HG02798 (cell line): ENCODE measurements around the gene HERC2.

ENCODE experiments used
- ATAC-seq: cut with Tn5 transposase; IDR thresholded peaks from one replicate; pipeline ENCODE4 v1.9.1; 2021; ENCODE audit warnings: mild to moderate bottlenecking; ENCODE audit not compliant: unreplicated experiment, poor library complexity

Gene HERC2

DNA sequence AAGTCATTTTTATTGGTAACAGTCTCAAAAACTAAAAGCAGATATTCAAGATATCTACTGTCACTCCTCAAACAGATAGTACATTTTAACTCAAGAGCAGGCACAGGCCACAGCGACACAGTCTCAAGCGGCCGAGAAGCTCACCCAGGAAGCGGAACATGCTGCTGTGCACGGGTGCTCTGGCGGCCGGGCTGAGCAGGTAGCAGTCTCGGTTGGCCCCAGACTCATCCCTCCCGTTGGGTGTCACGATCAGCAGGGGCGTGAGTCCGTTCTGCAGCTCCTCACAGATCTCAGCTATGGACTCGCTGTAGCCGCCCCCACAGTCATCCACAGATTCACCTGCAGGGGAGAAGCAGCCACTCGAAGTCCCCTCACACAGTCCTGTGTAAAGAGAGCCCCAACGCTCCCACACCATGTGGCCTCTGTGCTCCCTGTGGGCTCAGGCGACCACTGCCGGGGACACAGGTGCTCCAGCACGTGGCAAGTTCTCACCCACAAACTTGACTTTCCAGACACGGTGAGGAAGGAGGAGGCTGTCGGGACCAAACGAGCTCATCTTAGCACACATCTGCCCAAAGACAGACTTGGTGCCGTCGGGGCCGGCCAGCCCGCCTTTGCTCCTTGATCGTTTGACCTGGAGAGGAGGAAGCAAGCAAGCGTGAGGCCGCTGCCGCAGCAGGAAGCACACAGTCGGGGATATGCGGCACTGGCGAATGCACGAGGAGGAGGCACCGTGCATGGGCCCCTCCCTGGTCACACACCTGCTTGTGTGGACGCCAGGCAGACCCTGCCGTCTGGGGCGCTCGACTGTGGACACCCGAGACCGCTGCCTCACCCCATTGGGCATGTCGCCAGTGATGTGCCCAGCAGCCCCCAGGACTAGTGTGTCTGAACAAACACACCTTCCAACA, 205.2 kb downstream of the HERC2 start:
- ATAC-seq: no peak

DNA sequence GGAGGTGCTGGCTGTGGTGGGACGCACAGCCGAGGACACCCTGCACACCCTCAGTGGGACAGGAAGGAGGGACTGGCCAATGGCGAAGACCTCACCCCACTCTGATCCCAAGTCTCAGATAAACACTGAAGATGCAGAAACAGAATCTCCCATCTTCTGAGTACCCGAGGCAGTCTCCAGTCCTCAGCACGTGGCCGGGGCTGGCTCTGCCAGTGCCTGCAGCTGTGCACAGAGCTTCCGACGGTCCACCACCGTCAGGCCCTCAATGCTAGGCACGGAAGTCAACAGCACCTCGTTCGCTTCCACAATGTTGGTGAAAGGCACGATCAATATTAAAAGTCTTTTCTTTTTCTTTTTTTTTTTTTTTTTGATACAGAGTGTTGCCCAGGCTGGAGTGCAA, 206.1 kb downstream of the HERC2 start:
- ATAC-seq: no peak

DNA sequence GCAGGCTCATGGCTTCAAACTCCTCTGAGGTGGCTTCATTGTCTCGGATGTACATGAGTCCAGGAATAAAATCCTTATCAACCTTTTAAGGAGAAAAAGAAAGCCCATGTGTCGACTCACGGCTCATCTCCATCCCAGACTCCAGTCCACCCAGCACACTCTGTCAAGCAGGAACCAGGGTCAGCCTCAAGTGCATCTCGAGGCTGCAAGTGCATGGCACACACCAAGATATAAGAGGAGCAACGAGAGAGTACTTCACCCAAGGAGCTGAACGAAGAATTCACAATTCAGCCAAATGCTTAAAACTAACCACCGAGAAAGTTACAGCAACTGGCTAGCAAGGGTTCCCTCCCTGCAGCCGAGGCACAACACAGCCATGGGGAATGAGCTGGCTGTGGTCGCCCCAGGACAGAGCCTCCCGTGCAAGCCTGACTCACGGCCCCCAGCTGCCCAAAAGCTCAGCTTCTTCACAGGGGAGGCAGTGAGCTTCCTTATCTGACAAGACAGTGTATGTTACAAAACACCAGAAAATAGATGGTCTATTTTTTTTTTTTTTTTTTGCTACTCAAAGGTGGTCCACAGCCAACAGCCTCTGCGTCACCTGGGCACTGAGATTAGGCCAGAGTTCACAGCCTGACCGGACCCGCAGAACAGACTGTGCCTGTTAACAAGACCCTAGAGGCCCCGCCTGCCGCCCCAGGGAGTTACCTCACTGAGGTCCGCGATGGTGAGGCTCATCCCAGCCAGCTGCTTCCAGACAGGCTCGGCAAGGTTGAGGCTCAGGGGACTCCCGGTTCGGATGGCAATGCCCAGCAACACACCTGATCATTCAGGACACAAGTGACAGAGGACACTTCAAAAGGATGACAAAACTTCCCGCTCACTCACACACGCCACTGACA, 207.0 kb downstream of the HERC2 start:
- ATAC-seq: no peak

DNA sequence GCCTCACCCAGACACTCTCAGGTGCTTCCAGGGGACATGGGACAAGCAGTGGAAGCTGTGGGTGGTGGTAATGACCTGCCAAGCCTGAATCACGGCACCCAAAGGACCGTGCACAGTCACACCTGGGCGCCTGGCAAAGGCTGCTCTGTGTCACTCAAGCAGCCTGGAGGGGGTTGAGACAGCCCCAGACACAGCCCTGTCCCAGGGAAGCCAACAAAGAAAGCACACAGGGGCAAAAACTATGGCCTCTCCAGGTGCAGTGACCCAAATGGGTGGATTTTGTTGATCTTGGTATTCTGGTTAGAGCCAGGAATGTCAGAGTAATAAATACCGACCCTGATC, 207.9 kb downstream of the HERC2 start:
- ATAC-seq: no peak

DNA sequence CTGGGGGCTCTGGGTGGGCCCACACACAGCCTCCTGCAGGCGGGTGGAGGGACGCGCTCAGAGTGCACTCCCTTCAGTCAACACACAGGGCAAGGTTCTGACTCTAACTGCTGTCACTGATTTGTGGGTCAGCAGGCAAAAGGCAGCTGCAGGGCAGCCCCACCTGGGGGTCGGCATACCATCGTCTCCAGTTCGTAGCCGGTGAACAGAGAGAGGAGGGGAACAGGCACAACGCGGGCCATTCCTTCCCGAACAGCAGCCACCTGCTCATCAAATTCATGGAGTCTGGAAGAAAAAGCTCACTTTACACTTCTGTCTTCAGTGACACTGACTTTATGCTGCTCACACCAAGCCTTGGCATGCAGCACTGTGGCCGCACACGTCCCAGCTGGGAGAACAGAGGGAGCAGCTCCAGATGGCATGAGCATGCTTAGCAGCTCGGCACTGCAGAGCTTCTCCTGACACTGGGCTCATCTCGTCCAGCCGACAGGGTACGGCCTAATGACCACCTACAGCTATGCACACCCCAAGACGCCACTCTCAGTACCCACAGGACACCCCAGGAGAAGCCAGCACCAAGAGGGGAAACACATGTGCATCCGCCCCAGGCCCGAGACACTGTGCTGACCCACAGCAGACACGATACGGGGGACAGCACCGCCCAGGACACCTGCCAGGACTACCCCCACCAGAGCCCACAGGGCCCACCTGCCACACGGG, 208.4 kb downstream of the HERC2 start:
- no peak for ATAC-seq

DNA sequence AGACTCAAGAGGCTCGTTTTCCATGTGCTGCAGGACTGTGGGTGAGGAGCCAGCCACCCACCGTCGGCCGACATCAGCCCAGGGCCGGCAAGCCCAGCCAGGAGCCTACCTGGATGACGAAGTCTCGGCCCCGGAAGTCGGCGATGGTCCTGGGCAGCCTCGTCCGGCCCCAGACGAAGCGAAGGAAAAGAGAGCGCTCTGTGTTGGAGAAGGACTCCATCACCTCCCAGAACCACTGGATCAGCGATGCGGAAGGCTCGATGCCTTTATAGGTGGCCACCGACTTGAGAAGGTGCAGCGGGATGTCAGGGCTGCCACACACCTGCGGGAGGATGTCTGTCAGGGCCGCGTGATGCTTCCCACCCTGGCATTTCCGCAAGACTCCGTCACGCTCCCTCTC, 209.0 kb downstream of the HERC2 start:
- no peak for ATAC-seq

DNA sequence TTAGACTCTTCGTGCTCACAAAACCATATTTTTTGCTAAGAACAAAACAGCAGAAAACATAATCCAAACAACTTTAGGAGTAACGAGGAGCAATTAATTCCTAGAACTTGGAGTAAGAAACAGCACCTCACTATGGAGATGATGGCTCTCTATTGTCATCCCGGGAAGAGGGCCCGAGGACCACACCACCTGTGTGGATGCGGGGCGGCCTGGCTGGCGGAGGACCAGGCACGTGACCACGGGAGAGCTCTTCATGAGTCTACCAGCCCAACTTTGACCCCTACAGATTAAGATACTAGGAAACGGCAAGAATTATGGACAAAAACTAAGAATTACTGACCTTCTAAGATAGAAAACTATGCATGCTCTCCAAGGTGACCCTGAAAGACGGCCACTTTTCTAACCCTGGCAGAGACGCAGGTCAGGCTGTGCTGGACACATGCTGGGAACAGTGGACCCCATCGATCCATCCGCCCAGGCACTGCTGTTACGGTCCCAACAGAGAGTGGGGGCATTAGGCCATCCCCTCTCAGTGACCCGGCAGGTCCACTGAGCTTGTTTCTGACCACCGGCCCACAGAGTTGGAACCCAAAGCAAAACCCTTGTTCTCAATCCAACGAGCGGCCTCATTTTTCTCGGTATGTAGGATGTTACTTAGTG, 209.7 kb downstream of the HERC2 start:
- no peak for ATAC-seq

DNA sequence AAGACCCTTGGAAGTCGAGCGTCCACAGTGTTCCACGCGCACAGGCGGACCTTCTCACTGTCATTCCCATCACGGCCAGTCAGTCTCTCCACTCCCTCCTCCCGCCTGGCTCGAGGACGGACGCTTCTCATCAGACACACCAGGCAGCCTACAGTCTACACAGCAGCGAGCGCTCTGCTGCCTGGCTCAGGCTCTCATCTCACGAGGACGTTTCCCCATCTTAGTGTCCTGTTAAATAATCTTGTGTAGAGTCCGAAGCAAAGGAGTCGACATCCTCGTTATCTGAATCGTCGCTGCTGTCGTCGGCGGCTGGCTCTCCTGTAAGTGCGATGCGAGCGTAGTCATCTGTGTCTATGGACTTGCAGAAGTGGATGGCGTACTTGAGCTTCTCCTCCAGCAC, 210.4 kb downstream of the HERC2 start:
- no peak for ATAC-seq

DNA sequence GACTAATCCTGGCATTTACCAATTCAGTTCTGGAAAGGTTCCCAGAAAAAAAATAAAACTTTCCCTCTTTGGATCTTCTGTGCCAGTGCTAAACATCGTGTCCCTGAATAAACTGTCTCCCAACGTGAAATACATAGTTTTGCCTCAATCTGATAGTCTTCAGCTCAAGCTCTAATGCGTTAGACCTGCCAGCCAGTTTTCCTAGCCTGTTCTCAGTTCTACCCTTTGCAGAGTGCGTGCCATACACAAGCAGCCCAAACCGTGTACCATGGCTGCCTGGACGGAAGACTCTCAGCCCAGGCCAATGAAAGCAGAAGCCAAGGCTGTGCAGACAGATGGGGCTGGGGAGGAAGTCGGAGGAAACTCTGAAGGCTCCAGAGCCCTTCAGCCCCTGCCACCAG, 211.5 kb downstream of the HERC2 start:
- ATAC-seq: no peak

DNA sequence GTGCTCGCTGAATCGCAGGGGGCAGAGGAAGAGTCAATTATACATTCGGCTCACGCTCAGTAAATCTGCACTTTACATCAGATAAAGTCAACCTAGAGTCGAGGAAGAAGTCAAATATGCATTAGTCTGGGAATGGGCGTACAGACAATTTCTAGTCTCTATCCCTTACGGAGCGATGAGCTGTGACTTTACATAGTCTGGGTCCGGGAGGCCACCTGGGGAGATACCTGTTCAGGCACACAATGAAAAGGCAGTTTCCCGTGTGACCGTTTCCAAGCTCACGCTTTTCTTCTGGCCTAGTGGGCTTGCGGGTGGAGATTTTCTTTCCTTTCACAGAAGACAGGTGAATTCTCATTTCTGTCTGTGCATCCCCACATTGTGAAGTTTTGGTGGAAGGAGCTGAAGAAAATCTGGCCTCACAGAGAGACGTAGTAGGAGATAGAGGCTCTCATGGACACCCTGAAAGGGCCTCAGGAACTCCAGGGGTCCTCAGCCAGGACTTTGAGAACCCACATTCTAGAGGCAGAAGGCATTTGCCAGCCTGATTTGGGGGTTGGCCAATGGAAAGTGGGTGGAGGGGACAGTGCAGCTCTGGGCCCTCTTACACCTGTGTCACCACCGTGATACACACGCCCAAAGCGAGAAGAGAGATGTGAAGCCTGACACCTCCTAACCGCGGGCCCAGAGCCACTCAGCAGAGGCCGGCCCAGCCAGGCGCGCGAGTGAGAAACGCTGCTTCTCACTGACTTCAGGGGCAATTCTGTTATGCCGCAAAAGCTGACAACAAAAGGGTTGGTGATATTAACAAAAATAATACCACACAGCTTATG, 212.1 kb downstream of the HERC2 start:
- ATAC-seq: no peak

DNA sequence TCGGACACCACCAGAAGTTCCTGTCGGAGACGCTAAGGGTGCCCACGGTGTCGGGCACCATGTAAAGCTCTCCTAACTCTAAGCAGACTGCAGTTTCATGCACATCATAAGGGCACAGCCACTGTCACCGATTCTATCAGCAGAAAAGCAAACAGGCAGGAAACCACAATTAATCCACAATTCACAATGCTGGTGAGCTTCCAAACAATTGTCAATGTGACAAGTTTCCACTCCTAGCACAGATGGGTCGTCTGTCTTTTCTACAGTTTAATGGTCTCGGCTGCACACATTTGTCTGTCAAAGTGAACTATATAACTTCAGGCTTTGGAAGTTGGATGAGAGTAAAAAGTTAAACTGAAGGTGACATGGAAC, 214.1 kb downstream of the HERC2 start:
- no peak for ATAC-seq

DNA sequence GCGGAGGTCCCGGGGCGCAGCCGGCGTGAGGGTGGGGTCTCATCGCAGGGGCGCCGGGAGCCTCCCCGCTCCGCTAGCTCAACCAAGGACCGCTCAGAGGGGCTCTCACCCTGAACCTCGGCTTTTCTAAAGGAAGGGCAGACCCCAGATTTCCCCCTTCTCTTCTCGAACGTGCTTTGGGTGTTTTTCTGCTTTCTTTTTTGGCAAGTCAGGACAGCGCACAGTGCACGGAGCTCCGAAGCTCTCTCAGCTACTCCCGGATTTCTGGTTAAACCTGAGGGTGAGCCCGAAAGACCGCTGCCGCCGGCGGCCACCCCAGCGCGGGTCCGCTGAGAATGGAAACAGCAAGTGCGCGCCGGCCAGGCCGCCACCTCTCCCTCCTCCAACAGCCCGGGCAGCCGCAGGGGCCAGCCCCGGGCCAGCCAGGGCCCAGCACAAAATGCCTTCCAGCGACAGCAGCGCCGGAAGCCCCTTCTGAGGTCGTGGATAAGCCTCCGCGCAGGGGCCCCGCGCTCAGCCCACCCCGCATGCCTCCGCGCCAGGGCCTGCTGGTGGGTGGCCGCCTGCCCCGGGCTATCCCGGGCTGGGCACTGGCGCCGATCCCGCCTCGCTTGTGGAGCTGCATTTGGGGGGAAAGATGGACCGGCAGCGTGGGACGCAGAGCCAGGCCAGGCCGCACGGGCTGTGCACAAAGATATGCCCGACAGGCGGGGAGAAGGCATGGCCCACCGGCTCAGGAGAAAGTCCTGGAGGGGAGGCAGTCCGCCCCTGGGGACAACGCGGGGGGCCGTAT, 214.7 kb downstream of the HERC2 start:
- no peak for ATAC-seq

DNA sequence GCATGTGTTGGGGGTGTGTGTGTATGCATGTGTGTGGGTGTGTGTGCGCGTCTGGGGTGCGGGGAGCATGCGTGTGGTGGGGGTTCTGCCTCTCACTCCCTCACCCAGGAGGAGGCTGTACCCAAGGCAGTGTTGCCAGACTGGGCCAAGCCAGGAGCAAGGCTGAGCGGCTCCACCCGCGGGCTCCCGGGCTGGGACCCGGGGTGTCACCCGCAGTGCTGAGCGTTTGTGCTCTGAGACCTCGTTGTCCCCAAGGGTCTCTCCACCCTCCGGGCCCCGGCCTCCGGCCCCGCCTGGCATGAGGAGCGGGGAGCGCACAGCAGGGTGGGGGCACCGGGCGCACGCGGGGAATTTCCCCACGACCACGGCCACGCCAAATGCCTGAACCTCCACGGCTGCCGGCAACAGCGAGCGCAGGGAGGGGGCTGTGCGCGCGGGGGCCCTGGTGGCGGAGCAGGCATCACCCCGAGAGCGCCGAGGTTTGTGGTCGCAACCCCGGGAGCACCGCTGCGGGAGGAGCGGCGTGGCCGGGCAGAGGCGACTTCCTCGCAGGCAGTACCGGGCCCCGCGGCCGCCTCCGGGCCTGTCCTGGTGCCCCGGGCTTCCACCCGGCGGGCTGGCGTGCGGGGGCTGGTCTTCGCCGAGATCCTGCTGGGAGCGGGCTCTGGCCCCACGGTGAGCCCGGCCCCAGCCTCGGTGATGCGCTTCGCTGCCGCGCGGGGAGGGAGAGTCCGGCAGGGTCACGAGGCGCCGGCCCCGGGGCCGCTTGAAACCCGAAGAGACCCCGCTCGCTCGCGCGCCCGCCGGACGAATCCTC, 215.5 kb downstream of the HERC2 start:
- ATAC-seq: no peak

DNA sequence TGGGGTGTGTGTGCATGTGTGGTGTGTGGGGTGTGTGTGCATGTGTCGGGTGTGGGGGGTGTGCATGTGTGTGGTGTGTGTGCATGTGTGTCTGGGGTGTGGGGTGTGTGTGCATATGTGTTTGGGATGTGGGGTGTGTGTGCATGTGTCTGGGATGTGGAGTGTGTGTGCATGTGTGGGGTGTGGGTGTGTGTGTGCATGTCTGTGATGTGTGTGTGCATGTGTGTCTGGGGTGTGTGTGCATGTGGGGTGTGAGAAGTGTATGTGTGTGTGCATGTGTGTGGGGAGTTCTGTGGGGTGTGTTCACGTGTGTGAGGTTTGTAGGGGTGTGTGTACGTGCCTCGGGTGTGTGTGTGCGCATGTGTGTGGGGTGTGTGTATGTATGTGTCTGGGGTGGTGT, 216.2 kb downstream of the HERC2 start:
- no peak for ATAC-seq

DNA sequence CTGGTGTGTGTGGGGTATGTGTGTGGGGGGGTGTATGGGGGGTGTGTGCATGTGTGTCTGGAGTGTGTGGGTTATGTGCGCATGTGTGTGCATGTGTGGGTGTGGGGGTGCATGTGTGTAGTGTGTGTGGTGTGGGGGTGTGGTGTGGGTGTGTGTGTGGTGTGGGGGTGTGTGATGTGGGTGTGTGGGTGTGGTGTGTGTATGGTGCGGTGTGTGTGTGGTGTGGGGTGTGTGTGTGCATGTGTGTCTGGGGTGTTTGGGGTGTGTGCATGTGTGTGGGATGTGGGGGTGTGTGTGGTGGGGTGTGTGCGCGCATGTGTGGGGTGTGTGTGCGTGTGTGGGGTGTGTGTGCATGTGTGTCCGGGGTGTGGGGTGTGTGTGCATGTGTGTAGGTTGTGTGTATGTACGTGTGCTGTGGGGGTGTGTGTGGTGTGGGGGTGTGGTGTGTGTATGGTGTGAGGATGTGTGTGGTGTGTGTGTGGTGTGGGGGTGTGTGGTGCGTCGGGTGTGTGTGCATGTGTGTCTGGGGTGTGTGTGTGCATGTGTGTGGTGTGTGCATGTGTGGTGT, 216.7 kb downstream of the HERC2 start:
- ATAC-seq: no peak

DNA sequence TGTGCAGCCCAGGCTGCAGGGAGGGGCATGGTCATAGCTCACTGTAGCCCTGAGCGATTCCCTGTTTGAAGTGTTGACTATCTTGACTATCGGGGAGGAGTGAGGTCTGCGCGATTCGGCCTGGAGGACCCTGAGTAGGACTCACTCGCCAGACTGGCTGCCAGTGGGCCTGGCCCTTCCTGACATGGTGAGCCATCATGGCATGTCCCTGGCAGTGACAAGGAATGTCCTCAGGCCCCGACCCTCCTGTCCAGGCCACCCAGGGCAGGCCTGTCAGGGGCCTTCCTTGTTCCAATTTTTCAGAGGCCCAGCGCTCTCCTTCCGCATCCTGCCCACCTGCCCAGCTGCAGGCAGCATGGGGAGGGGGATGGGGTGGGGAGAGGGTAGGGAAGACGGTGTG, 217.7 kb downstream of the HERC2 start:
- ATAC-seq: no peak

DNA sequence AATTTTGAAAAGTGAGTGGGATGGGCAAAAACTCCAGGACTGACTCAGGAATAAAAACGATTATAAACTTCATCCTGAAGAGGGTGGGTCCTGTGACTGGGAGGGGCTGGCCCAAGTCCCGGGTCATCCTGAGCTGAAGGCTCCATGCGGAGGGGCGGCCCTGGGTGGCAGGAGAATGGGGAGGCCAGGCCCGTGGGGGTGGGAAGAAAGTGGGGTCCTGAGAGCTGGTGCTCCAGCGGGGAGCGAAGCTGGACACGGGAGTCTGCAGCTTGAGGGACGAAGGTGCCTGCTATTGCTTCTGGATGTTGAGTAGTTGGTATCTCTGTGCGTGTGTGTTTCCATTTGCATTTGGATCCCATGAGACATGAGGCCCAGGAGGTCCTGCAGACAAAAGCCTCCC, 218.1 kb downstream of the HERC2 start:
- no peak for ATAC-seq

DNA sequence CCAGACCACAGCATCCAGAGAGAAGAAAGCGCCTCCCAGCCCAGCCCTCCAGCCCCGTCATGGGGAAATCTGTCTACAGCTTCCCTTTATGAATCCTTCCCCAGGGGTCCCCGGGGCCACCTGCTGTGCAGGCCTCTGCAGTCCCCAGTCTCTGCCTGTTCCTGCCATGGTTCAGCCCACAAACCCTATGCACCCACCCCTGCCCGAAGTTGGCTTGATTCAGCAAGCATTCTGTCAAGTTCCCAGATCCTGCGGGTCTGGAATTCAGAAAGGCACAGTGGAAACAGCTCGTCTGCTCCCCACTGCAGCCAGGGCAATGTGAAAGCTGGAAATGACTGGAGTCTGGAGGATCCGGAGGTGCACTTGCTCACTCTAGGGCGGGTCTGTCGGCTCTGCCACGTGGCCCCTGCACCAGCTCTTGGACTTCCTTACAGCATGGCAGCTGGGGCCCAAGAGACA, 220.0 kb downstream of the HERC2 start:
- ATAC-seq: no peak
